Transverse colon (tissue), 4 donors: Measurements from ENCODE around the gene OR5A2.

Experiments used
- EP300 ChIP-seq: sonication (generic); formaldehyde crosslinking; IDR thresholded peaks from one replicate; pipeline ENCODE4 v1.6.1; 2017; ENCODE audit warnings: antibody characterized with exemption, low read depth
- POLR2A ChIP-seq: fragments of 450-650 bp; IDR thresholded peaks from one replicate; pipeline ENCODE4 v1.6.1; 2016; ENCODE audit warnings: antibody characterized with exemption, mild to moderate bottlenecking, moderate library complexity
- POLR2AphosphoS5 ChIP-seq, 3 donors: sonication (generic); formaldehyde crosslinking; IDR thresholded peaks; one replicate each; pipeline ENCODE4 v1.6.1; 2016; ENCODE audit warnings: antibody characterized with exemption in 3 of 3
- TF ChIP-seq, protein P1 (sequence below), 5 experiments: fragments of 200-600 bp in 3 of 5; fragments of 450-650 bp in 2 of 5; sonication (generic) in 3 of 5; IDR thresholded peaks; 1 replicate in 2 of 5; 2 replicates in 3 of 5; pipeline ENCODE4 v1.5.1; 2016 to 2017; ENCODE audit warnings: antibody characterized with exemption in 5 of 5, inconsistent platforms in 3 of 5, mild to moderate bottlenecking in 2 of 5, moderate library complexity in 1 of 5

DNA sequence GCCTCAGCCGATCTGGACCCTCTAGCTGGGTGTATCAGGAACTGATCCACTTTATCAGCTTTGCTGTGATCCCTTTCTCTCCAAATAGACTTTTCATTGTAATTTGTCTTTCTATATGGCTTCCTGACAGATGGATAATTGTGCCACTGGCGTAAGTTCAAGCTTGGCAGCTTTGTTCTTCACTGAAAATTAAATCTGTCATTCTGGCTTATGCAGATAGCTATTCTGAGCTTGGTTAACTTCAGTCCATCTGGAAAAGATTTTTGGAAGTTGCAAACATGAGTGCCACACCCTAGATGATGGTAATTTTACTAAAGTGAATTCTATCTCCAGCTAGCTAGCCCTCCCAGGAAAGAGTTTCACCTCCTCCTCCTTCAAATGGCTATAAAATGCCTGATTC is 8.1 kb downstream of the OR5A2 start:
- no peak for TF ChIP-seq POLR2AphosphoS5 (IDR thresholded peaks at IDR 0.05)
- no peak for TF ChIP-seq POLR2A
- TF ChIP-seq, protein P1, sequence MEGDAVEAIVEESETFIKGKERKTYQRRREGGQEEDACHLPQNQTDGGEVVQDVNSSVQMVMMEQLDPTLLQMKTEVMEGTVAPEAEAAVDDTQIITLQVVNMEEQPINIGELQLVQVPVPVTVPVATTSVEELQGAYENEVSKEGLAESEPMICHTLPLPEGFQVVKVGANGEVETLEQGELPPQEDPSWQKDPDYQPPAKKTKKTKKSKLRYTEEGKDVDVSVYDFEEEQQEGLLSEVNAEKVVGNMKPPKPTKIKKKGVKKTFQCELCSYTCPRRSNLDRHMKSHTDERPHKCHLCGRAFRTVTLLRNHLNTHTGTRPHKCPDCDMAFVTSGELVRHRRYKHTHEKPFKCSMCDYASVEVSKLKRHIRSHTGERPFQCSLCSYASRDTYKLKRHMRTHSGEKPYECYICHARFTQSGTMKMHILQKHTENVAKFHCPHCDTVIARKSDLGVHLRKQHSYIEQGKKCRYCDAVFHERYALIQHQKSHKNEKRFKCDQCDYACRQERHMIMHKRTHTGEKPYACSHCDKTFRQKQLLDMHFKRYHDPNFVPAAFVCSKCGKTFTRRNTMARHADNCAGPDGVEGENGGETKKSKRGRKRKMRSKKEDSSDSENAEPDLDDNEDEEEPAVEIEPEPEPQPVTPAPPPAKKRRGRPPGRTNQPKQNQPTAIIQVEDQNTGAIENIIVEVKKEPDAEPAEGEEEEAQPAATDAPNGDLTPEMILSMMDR (IDR thresholded peaks at IDR 0.05), result no peak
- TF ChIP-seq EP300, result no peak
